Measurements from ENCODE around the gene MED12L. TPM values are rescaled to one million over a fixed set of nuclear protein-coding genes. Genes with fewer than 3 reads are reported as not detected.

Gene MED12L
- total RNA-seq, 3 donors from 2014 or later, result 0.48 to 1.6 (median 1.6) TPM

- no peak for DNase-seq (ENCODE audit: low spot score in 2 of 2)
- TF ChIP-seq CTCF (IDR thresholded peaks at IDR 0.05) (no peak), POLR2AphosphoS5 (IDR thresholded peaks at IDR 0.05) (no peak), POLR2A (IDR thresholded peaks at IDR 0.05) (no peak)
- Histone ChIP-seq H3K36me3 (no peaks in the 10 kb centered on the region), H3K27ac (no peak overlapping the region), H3K27me3 (no peaks in the 10 kb centered on the region), H3K4me1 (no peaks in the 10 kb centered on the region), H3K4me3 (no peak overlapping the region), H3K9me3 (no peaks in the 10 kb centered on the region)
- intact Hi-C loops (cut with DNase I; ENCODE audit: low total_unique reads), result no loop called here
Measured at GRCh38 chr3:151431940-151432339, 346.5 kb downstream of the MED12L start.

GRCh38 chr3:151432616-151433372 is 347.3 kb downstream of the MED12L start:
- Histone ChIP-seq H3K27me3 (no peaks in the 10 kb centered on the region), H3K4me3 (no peak overlapping the region), H3K4me1 (no peaks in the 10 kb centered on the region), H3K9me3 (no peaks in the 10 kb centered on the region), H3K36me3 (no peaks in the 10 kb centered on the region), H3K27ac (no peak overlapping the region)
- no peak for DNase-seq (ENCODE audit: low spot score in 2 of 2)
- TF ChIP-seq CTCF (IDR thresholded peaks at IDR 0.05), result no peak
- no peak for TF ChIP-seq POLR2AphosphoS5 (IDR thresholded peaks at IDR 0.05)
- no peak for TF ChIP-seq POLR2A (IDR thresholded peaks at IDR 0.05)
- intact Hi-C loops (cut with DNase I; ENCODE audit: low total_unique reads), result no loop called here

DNA sequence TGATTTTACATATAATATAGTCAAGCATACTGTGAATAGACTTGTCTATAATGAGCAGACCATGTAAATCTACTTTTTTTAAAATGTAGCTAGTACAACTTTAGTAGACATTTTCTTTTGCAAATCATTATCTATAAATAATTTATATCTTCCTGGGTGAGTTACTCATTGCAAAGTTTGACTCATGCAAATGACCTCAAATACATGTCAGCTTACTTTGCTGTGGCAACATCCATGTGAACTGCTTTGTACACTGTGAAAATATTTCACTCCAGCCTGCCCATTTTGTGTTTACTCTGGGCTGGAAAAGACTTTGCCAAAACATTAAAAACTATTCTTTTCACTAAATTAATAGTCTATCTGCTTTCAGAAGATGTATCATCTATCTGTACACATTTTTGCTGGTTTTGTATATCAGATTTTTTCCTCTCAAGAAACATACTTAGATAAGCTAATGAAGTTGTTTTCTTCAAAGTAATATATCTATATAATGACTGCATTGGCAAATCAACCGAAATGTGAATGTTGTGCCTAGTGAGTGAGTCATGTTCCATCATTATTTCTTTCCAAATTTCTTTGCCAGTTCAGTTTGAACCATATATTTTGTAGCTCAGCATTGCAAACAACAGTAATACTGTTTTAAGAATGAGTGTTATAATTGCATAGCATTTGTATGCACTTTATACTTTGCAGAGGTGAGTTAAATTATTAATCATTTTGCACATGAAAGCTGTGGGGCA is 348.9 kb downstream of the MED12L start:
- no peaks in the 10 kb centered on the region for H3K36me3 ChIP-seq
- H3K27ac ChIP-seq, result no peak overlapping the region
- intact Hi-C loops (cut with DNase I; ENCODE audit: low total_unique reads), result no loop called here
- no peaks in the 10 kb centered on the region for H3K4me1 ChIP-seq
- no peaks in the 10 kb centered on the region for H3K27me3 ChIP-seq
- H3K9me3 ChIP-seq, result no peaks in the 10 kb centered on the region
- no peak overlapping the region for H3K4me3 ChIP-seq
- TF ChIP-seq POLR2A (IDR thresholded peaks at IDR 0.05) (no peak), POLR2AphosphoS5 (IDR thresholded peaks at IDR 0.05) (no peak), CTCF (IDR thresholded peaks at IDR 0.05) (no peak)
- no peak for DNase-seq (ENCODE audit: low spot score in 2 of 2)

- Histone ChIP-seq H3K9me3 (no peaks in the 10 kb centered on the region), H3K4me1 (no peaks in the 10 kb centered on the region), H3K36me3 (no peaks in the 10 kb centered on the region), H3K27me3 (no peaks in the 10 kb centered on the region), H3K4me3 (no peak overlapping the region), H3K27ac (no peak overlapping the region)
- DNase-seq (ENCODE audit: low spot score in 2 of 2), result no peak
- TF ChIP-seq CTCF (IDR thresholded peaks at IDR 0.05) (no peak), POLR2AphosphoS5 (IDR thresholded peaks at IDR 0.05) (no peak), POLR2A (IDR thresholded peaks at IDR 0.05) (no peak)
- intact Hi-C loops (cut with DNase I; ENCODE audit: low total_unique reads), result no loop called here
Measured at GRCh38 chr3:151436675-151437446, 351.4 kb downstream of the MED12L start.

Measured in breast epithelium (tissue), 4 donors.